H4 (cell line): ENCODE data around the gene KRT38. TPM values are rescaled to one million over a fixed set of nuclear protein-coding genes. Genes with fewer than 3 reads are reported as not detected.
A peak's percentile ranks its signal among the peaks of the same experiment; 100 is the strongest.

Experiments
- DNase-seq: peaks from one replicate; pipeline ENCODE4 v3.0.0-alpha.2; 2015; ENCODE audit warnings: low spot score
- total RNA-seq: library from RNA; depleted of rRNA; stranded (reverse); fragments of >200 nt; shearing (Covaris generic); gene quantifications from 2 replicates; pipeline ENCODE4 v1.2.3, GENCODE V29; 2014

KRT38 gene
- total RNA-seq, 1 experiment from 2014 or later = not detected

- no peak for DNase-seq
These were observed 19.2 kb downstream of the KRT38 start for GRCh38 chr17:41421617-41422016.

- no peak for DNase-seq
These were observed 19.7 kb downstream of the KRT38 start for GRCh38 chr17:41421116-41421515.

GRCh38 chr17:41420134-41420533 lies 20.6 kb downstream of the KRT38 start:
- no peak for DNase-seq

GRCh38 chr17:41419716-41420115 lies 21.1 kb downstream of the KRT38 start:
- DNase-seq = no peak

- DNase-seq = no peak
These were observed 22.5 kb downstream of the KRT38 start for GRCh38 chr17:41418116-41418860.

GRCh38 chr17:41417576-41418015 lies 23.2 kb downstream of the KRT38 start:
- DNase-seq = no peak

GRCh38 chr17:41417127-41417526 lies 23.7 kb downstream of the KRT38 start:
- DNase-seq = no peak

GRCh38 chr17:41416479-41416878 lies 24.3 kb downstream of the KRT38 start:
- no peak for DNase-seq

GRCh38 chr17:41415833-41416335 lies 24.9 kb downstream of the KRT38 start:
- DNase-seq = no peak

- no peak for DNase-seq
These were observed 25.4 kb downstream of the KRT38 start for GRCh38 chr17:41415411-41415810.

- DNase-seq = no peak
These were observed 26.8 kb downstream of the KRT38 start for GRCh38 chr17:41413982-41414381.

- no peak for DNase-seq
These were observed 27.3 kb downstream of the KRT38 start for GRCh38 chr17:41413353-41413957.

- DNase-seq = no peak
These were observed 29.5 kb downstream of the KRT38 start for GRCh38 chr17:41411072-41411840.

- no peak for DNase-seq
These were observed 33.6 kb downstream of the KRT38 start for GRCh38 chr17:41407226-41407625.

- DNase-seq = no peak
These were observed 34.6 kb downstream of the KRT38 start for GRCh38 chr17:41406205-41406604.

GRCh38 chr17:41404024-41404671 lies 36.6 kb downstream of the KRT38 start:
- peak; percentile 97 for DNase-seq

- DNase-seq = peak; percentile 50
These were observed 37.3 kb downstream of the KRT38 start for GRCh38 chr17:41403404-41404023.

- no peak for DNase-seq
These were observed 38.6 kb downstream of the KRT38 start for GRCh38 chr17:41402161-41402560.

GRCh38 chr17:41396996-41397660 lies 43.7 kb downstream of the KRT38 start, which contains the start of gene KRT31:
Gene KRT31, minus strand, starts transcription at chr17:41397608. Its CDS starts 69 bp downstream, at chr17:41397539.
- no peak for DNase-seq

GRCh38 chr17:41396340-41396739 lies 44.4 kb downstream of the KRT38 start:
- no peak for DNase-seq

- DNase-seq = no peak
These were observed 45.2 kb downstream of the KRT38 start for GRCh38 chr17:41395611-41396010.
